ENCODE measurements around the gene MEI1.

GRCh38 chr22:41656556-41656955, 42.7 kb upstream of the MEI1 start:
- TF ChIP-seq CTCF (conservative IDR thresholded peaks at IDR 0.05; ENCODE audit: low read length) = no peak
- TF ChIP-seq EZH2phosphoT487 (IDR thresholded peaks at IDR 0.05; ENCODE audit: borderline replicate concordance) = no peak

Data from Loucy (cell line).